Fibroblast of villous mesenchyme (primary cell): ENCODE data around the gene PTAFR. TPM values are rescaled to one million over a fixed set of nuclear protein-coding genes. Genes with fewer than 3 reads are reported as not detected.

Source experiments
- DNase-seq: peaks from one replicate; pipeline ENCODE4 v3.0.0-alpha.2; 2010; ENCODE audit warnings: low read depth
- H3K4me3 ChIP-seq: 2 replicates; pipeline ENCODE4 v1.5.1; 2011; ENCODE audit warnings: low read depth, mild to moderate bottlenecking, low read length
- CTCF ChIP-seq: IDR thresholded peaks from 2 replicates; pipeline ENCODE4 v1.5.1; 2012; ENCODE audit warnings: low read depth, mild to moderate bottlenecking, low read length; ENCODE audit not compliant: insufficient read depth
- total RNA-seq: library from RNA; depleted of rRNA; stranded (reverse); fragments of >200 nt; gene quantifications from 2 replicates; pipeline ENCODE4 v1.2.3, GENCODE V29; 2012

The PTAFR gene
- under 0.01 TPM in 2 replicates for total RNA-seq

- TF ChIP-seq CTCF = no peak
- DNase-seq = no peak
- H3K4me3 ChIP-seq = no peak within 1 kb of the TSS
These were observed at the start of gene PTAFR for GRCh38 chr1:28176492-28177470. Gene PTAFR (minus strand): TSS chr1:28176690. CDS start chr1:28151021, 25,669 bp downstream.

GRCh38 chr1:28213315-28213714 lies 36.8 kb upstream of the PTAFR start:
- H3K4me3 ChIP-seq = no peak overlapping the region
- no peak for DNase-seq

GRCh38 chr1:28209700-28210099 lies 33.2 kb upstream of the PTAFR start:
- TF ChIP-seq CTCF = no peak
- no peak for DNase-seq
- H3K4me3 ChIP-seq = no peak overlapping the region

More at GRCh38 chr1:28213315-28213714, 36.8 kb upstream of the PTAFR start:
- TF ChIP-seq CTCF = no peak

- DNase-seq = peak; percentile 79
- TF ChIP-seq CTCF = peak; percentile 82
- no peak overlapping the region for H3K4me3 ChIP-seq
These were observed 32.4 kb upstream of the PTAFR start for GRCh38 chr1:28208818-28209441.

GRCh38 chr1:28205243-28205642 lies 28.8 kb upstream of the PTAFR start:
- no peak for DNase-seq
- no peak overlapping the region for H3K4me3 ChIP-seq
- TF ChIP-seq CTCF = no peak

GRCh38 chr1:28200234-28200873 lies 23.9 kb upstream of the PTAFR start:
- no peak for TF ChIP-seq CTCF
- H3K4me3 ChIP-seq = no peak overlapping the region
- DNase-seq = no peak
